ENCODE results near the gene KCNJ6. TPM values are rescaled to one million over a fixed set of nuclear protein-coding genes. Genes with fewer than 3 reads are reported as not detected.
"Not testable (repeated sequence)": the region's sequence is repeated elsewhere in the genome, so short reads cannot be mapped to it uniquely, and the experiment has no call there.

Gene KCNJ6
- total RNA-seq, 4 donors from 2014 or later, result 0.08 to 0.40 TPM; not detected in 2

- Histone ChIP-seq H3K27me3 (no peaks in the 10 kb centered on the region), H3K4me1 (peaks cover 10 to 35% (median 18%) of the 10 kb centered on the region in 3 donors), H3K4me3 (no peak overlapping the region), H3K36me3 (no peaks in the 10 kb centered on the region), H3K27ac (peak overlapping the region in 1 of 4 donors; percentile 85), H3K9me3 (no peaks in the 10 kb centered on the region)
- no peak for ATAC-seq
- 84% methylated on average over 3 of the region's 5 CpGs; no CpG with 5 or more reads in 1 of the 2 donors for WGBS, 2 donors (ENCODE audit: low coverage in 1 of 2)
- TF ChIP-seq POLR2AphosphoS5 (IDR thresholded peaks at IDR 0.05) (no peak), CTCF (IDR thresholded peaks at IDR 0.05) (no peak), EP300 (IDR thresholded peaks at IDR 0.05) (no peak), POLR2A (IDR thresholded peaks at IDR 0.05) (no peak)
Observed at GRCh38 chr21:37656899-37657298, 259.4 kb downstream of the KCNJ6 start.

GRCh38 chr21:37655611-37656300, 260.5 kb downstream of the KCNJ6 start:
- no peak for ATAC-seq
- Histone ChIP-seq H3K4me3 (no peak overlapping the region), H3K9me3 (no peaks in the 10 kb centered on the region), H3K4me1 (peaks cover 10 to 35% (median 18%) of the 10 kb centered on the region in 3 donors), H3K36me3 (no peaks in the 10 kb centered on the region), H3K27me3 (no peaks in the 10 kb centered on the region), H3K27ac (no peak overlapping the region)
- 79% methylated on average over 3 of the region's 6 CpGs; no CpG with 5 or more reads in 1 of the 2 donors for WGBS, 2 donors (ENCODE audit: low coverage in 1 of 2)
- TF ChIP-seq CTCF (IDR thresholded peaks at IDR 0.05) (no peak), POLR2A (IDR thresholded peaks at IDR 0.05) (no peak), EP300 (IDR thresholded peaks at IDR 0.05) (no peak), POLR2AphosphoS5 (IDR thresholded peaks at IDR 0.05) (no peak)

- Histone ChIP-seq H3K4me3 (no peak overlapping the region), H3K27ac (no peak overlapping the region), H3K4me1 (peaks cover 10 to 28% (median 18%) of the 10 kb centered on the region in 3 donors), H3K27me3 (no peaks in the 10 kb centered on the region), H3K36me3 (no peaks in the 10 kb centered on the region), H3K9me3 (no peaks in the 10 kb centered on the region)
- TF ChIP-seq EP300 (IDR thresholded peaks at IDR 0.05), result no peak
- TF ChIP-seq POLR2AphosphoS5 (IDR thresholded peaks at IDR 0.05), result no peak
- no peak for TF ChIP-seq CTCF (IDR thresholded peaks at IDR 0.05)
- no peak for TF ChIP-seq POLR2A (IDR thresholded peaks at IDR 0.05)
- ATAC-seq, result no peak
- 100% methylated on average over 2 of the region's 4 CpGs for WGBS, 2 donors (ENCODE audit: low coverage in 1 of 2)
Observed at GRCh38 chr21:37654596-37654995, 261.7 kb downstream of the KCNJ6 start.

- Histone ChIP-seq H3K4me3 (no peak overlapping the region), H3K4me1 (peaks cover 2 to 14% (median 7%) of the 10 kb centered on the region in 3 donors), H3K27ac (no peak overlapping the region), H3K36me3 (no peaks in the 10 kb centered on the region), H3K27me3 (no peaks in the 10 kb centered on the region), H3K9me3 (no peaks in the 10 kb centered on the region)
- ATAC-seq, result no peak
- 63 to 83% methylated on average over 4 of the region's 4 CpGs for WGBS, 2 donors (ENCODE audit: low coverage in 1 of 2)
- TF ChIP-seq POLR2AphosphoS5 (IDR thresholded peaks at IDR 0.05) (no peak), EP300 (IDR thresholded peaks at IDR 0.05) (no peak), CTCF (IDR thresholded peaks at IDR 0.05) (no peak), POLR2A (IDR thresholded peaks at IDR 0.05) (no peak)
Observed at GRCh38 chr21:37653201-37653600, 263.1 kb downstream of the KCNJ6 start.

GRCh38 chr21:37647781-37648180, 268.5 kb downstream of the KCNJ6 start:
- Histone ChIP-seq H3K27ac (no peak overlapping the region), H3K36me3 (no peaks in the 10 kb centered on the region), H3K27me3 (peaks cover 4% of the 10 kb centered on the region), H3K4me3 (no peak overlapping the region), H3K4me1 (peaks cover 0 to 12% (median 0%) of the 10 kb centered on the region in 3 donors), H3K9me3 (no peaks in the 10 kb centered on the region)
- no CpG with 5 or more reads among the region's 4 CpGs for WGBS, 2 donors (ENCODE audit: low coverage in 1 of 2)
- TF ChIP-seq EP300 (IDR thresholded peaks at IDR 0.05) (no peak), POLR2A (IDR thresholded peaks at IDR 0.05) (no peak), CTCF (IDR thresholded peaks at IDR 0.05) (no peak), POLR2AphosphoS5 (IDR thresholded peaks at IDR 0.05) (no peak)
- ATAC-seq, result no peak

- Histone ChIP-seq H3K4me1 (peaks cover 0 to 12% (median 0%) of the 10 kb centered on the region in 3 donors), H3K27me3 (peaks cover 11% of the 10 kb centered on the region), H3K27ac (peak overlapping the region in 3 of 4 donors; percentile 53 to 69 (median 59))
- not testable (repeated sequence) for ATAC-seq, H3K4me3 ChIP-seq, H3K9me3 ChIP-seq, H3K36me3 ChIP-seq
- 62 to 100% methylated on average over 1 to 7 of the region's 12 CpGs for WGBS, 2 donors (ENCODE audit: low coverage in 1 of 2)
Observed at GRCh38 chr21:37646761-37647160, 269.5 kb downstream of the KCNJ6 start.
